COLO829 (cell line): Measurements from ENCODE around the gene PSMC1.

Experiments
- DNase-seq: peaks from one replicate; pipeline ENCODE4 v3.0.0; 2012; ENCODE audit warnings: low spot score

Gene PSMC1

DNA sequence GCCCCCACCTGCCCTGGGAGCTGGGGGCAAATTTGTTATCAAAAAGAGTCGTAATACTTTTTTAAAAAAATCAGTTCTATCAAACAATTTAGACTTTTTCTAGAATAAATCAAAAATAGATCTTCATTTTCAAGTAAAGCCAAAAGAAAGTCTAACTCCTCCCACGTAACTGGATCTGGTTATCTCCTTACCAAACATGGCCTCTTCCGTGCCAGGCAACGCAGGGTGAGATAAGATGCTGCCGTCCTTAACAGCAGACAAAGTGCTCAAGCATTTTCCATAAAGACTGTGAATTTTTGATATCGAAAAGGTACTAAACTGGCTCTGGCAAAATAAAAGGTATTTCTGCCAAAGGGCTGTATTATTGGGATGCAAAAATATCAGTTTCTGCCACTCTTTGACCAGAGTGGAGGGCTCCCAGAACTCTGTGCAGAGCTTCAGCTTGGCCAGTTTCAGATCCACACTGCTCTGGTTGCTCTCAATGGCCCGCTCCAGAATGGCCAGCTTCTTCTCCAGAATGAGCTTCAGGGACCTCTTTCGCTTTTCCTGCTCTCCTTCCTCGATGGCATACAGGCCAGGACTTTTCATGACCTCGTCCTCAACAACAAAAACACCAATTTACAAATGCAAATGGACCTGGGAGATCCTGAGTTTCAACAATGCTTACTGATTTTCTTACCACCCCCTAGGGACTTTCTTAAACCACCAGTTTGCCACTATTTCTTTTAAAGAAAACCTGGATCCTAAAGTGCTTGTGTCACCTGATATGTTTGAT lies 46.4 kb downstream of the PSMC1 start:
- no peak for DNase-seq

DNA sequence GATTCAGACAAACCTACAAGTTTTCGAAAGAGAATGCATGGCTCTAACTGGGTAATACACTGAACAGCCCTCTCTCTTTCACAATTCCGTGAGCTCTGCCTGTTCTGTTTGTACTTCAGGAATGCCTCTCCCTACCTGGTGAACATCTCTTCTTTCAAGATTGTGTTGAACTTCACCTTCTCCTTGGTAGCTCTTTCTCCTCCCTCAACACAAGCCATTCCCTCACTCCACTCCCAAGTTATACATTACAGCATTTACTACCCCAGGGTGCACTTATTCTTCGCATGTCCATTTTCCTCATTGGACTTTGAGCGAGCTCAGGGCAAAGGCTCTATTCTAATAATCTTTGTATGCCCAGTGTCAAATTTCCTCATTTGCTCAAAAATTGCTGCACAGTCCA lies 47.1 kb downstream of the PSMC1 start:
- no peak for DNase-seq

DNA sequence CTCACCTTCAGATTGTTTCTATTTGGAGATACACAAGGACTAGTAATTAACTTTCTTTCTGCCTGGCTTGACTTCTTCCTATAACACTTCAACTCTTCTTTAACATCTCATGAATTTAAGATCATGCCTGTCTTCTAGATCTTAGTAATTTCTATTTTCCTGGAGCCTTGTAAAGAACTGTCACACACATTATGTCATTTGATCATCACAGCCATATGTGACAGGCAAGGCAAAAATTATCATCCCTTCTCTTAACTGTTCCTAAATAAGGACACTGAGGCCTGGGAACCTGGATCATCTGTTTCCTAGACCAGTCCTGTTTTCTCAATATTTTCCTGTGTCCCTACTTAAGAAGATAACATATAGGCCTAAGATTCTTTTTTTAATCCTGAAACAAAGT lies 48.1 kb downstream of the PSMC1 start:
- DNase-seq, result no peak

DNA sequence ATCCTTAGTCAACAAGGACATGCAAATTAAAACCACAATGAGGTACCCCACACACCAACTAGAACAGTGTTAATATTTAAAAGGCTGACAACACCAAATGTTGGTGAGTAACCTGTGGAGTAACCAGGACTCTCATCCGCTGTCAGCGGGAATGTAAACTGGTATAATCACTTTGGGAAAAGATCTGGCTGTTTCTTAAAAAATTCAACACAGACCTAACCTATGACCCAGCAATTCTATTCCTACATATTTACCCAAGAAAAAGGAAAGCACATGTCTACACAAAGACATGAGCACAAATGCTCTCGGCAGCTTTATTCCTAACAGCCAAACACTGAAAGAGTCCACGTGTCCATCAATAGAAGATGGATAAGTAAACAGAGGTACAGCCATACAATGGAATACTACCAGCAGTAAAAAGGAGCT lies 48.8 kb downstream of the PSMC1 start:
- no peak for DNase-seq

DNA sequence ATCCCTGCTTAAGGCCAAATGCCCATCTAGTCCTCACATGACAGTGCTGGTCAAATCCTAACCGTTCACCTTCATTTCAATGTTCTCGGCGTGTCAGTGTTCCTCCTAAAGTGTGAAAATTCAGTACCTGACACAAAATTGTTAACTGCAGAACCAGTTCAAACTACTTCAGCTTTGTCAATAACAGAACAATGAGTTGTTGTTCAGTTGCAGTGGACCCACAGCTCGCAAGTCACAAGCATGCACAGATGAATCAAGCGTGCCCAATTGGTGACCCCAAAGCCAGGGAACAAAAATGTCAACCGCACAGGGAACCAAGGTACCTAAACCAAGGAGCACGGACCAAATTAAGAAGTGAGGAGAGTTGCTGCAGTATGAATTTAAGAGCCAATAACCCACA lies 52.2 kb downstream of the PSMC1 start:
- no peak for DNase-seq

DNA sequence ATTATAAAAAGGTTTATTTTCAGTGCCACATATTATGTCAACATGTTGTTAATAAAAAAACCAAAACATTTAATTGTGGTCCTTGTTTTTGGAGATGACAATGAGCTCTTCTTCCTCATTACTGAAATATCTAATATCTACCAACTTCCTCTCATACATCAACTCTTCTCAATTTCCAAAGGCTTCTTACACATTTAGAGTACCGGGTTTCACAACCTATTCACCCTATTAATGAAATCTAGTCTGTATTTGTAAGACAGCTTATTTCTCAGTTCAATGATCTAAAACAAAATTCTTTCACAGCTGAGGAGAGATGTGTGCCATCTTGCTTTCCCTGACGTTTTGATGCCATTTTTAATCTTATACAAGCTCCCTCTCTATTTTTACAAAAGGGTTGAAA lies 60.9 kb downstream of the PSMC1 start:
- DNase-seq, result no peak

DNA sequence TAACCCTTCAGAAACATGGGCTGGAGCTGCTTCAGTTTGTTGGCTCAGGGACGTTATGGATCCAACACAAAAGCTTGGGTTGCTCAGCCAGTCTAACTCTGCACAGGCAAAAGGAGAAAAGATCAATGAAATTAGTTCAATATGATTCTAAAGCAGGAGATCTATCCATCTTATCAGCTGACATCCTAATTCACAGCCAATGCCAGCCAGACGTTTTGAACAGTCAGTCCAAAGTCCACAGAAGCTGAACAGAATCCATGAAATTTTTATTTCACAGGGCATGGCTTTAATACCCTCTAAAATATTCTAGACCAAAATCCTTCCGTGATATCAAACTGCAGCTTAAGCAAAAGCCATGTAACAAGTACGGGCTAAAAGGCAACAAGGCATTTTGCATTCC lies 61.7 kb downstream of the PSMC1 start:
- no peak for DNase-seq

DNA sequence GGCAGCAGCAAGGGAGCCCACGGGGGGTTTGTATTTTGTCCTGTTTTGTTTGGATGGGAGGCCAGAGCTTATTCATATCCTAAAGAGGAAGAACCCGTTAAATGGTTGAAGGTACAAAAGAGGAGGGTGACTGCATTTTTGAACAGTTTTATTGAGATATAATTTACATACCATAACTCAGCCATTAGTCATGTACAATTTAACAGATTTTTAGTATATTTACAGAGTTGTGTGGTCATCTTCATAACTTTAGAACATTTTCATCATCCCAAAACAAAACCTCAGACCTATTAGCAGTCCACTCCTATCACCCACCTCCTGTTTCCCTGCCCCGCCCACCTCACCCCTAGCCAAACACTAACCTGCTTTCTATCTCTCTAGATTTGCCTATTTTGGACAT lies 62.8 kb downstream of the PSMC1 start:
- no peak for DNase-seq

DNA sequence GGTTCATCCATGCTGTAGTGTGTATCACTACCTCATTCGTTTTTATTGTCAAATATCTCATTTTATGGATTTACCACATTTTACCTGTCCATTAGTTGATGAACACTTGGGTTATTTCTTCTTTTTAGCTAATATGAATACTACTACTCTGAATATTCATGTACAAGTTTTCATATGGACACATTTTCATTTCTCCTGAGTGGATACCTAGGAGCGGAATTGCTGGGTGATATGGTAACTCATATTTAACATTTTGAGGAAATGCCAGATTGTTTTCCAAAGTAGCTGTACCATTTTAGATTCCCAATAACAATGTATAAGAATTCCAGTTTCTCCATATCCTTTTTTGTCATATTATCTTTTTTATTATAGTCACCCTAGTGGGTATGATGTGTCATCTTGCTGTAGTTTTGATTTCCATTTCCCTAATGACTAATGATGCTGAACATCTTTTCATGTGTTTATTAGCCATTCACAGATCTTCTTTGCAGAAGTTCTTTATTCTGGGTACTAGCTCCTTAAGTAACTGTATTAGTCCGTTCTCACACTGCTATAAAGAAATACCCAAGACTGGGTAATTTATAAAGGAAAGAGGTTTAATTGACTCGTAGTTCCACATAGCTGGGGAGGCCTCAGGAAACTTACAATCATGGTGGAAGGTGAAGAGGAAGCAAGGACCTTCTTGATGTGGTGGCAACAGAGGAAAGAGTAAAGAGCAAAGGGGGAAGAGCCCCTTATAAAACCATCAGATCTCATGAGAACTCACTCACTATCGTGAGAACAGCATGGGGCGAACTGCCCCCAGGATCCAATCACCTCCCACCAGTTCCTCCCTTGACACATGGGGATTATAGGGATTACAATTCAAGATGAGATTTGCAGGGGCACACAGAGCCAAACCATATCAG lies 63.5 kb downstream of the PSMC1 start:
- no peak for DNase-seq

DNA sequence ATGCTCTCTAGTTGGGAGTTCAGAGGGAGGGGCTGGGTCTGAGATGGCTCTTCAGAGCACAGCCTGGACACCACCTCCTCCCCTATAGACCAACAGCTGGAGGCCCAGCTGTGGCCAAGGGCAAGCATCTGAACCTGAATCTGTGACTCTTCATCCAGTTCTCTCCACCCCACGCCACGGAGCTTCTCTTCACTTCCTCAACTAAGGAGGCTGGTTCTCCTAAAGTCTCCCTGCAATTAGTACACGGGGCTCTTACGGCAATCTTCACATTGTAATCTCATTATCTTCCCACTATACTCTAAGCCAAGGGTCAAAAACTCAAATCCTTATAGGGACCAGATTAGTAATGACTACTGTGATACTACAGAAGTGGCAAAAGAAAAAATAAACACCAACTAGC lies 65.5 kb downstream of the PSMC1 start:
- no peak for DNase-seq
